H54 (cell line): ENCODE results near the gene MAST1.
"Not testable (repeated sequence)": the region's sequence is repeated elsewhere in the genome, so short reads cannot be mapped to it uniquely, and the experiment has no call there.

Experiments
- DNase-seq: peaks from one replicate; pipeline ENCODE4 v3.0.0; 2011; ENCODE audit warnings: low spot score, mixed read lengths; ENCODE audit not compliant: insufficient read length
- FAIRE-seq: peaks from 3 replicates; lab custom pipeline; 2011; peaks lifted over from hg19 to GRCh38; lab: Jason Lieb, UNC
- POLR2A ChIP-seq: IDR thresholded peaks from 2 replicates; pipeline ENCODE4 v1.6.1; 2011; ENCODE audit warnings: low read depth, mild to moderate bottlenecking, low read length

Gene MAST1

GRCh38 chr19:12884202-12884601, 45.9 kb downstream of the MAST1 start:
- FAIRE-seq (no peak), DNase-seq (no peak)
- no peak for TF ChIP-seq POLR2A

DNA sequence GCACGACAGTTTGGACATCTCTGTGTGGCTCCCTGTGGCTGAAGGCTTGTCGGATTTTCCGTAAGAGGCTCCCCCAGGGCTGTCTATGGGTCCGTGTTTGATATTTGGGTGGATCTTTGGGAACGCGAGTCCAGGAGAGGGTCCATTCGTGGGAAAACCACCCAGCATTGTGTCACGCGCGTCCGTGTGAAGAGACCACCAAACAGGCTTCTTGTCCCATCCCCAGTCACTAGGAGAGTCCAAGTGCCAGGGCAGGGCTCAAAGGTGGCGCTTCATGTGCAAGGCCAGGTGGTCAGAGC, 46.3 kb downstream of the MAST1 start:
- no peak for DNase-seq
- no peak for TF ChIP-seq POLR2A
- FAIRE-seq = no peak

- TF ChIP-seq POLR2A = no peak
- FAIRE-seq (no peak), DNase-seq (no peak)
These were observed 46.8 kb downstream of the MAST1 start for GRCh38 chr19:12884926-12885748.

DNA sequence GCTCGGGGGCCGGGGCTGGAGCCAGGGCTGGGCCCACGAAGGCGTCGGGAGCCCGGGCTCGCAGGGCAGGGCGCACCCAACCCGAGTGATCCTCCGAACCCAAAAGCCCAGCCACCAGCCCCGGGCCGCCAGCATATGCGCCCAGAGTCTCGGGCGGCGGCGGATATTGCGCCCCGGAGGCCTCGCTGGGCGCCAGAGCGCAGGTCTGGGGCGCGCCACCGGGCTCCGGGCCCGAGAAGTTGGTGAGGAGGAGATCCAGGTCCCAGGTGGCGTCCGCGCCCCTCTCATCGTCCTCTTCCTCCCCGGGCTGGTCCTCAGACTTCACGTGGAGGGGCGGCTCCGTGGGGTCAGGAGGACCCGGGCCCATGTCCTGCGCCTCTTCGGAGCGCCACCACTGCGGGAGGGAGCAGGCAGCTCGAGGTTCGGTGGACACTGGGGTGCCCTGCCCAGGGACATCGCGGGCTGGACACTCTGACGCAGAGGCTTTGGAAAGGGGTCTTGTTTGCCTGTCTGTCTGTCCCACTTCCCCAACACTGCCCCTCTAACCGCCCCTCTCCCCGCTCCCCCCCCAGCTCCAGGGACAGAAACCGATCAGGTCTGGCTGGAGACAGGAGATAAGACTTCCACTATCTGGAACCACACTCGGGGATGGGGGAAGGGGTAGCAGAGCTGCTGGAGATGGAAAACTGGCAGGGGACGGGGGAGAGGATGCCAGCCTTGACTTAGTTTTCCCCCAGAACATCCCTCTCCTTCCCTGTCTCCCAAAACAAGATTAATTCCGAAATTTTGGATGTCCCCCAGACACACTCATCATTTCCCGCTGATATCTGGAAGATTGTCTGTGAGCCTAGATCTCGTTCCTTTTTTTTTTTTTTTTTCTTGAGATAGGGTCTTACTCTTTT, 47.7 kb downstream of the MAST1 start:
- DNase-seq (no peak), FAIRE-seq (no peak)
- no peak for TF ChIP-seq POLR2A

DNA sequence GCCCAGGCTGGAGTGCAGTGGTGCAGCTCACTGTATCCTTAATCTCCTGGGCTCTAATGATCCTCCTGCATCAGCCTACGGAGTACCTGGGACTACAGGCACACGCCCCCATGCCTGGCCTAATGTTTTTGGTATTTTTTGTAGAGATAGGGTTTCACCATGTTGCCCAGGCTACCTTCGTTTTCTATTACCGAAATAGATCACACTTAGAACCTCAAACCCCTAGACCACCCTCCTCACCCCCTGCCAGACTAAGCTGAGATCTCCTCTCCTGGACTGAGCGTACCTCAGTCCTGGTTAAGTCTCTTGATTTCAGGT, 48.3 kb downstream of the MAST1 start:
- FAIRE-seq = no peak
- DNase-seq = no peak
- no peak for TF ChIP-seq POLR2A

- no peak for TF ChIP-seq POLR2A
- no peak for DNase-seq
- no peak for FAIRE-seq
These were observed 48.8 kb downstream of the MAST1 start, which contains the start of gene KLF1 for GRCh38 chr19:12886969-12887747. KLF1 (minus strand) TSS chr19:12887201; CDS start chr19:12887140, 61 bp downstream.

DNA sequence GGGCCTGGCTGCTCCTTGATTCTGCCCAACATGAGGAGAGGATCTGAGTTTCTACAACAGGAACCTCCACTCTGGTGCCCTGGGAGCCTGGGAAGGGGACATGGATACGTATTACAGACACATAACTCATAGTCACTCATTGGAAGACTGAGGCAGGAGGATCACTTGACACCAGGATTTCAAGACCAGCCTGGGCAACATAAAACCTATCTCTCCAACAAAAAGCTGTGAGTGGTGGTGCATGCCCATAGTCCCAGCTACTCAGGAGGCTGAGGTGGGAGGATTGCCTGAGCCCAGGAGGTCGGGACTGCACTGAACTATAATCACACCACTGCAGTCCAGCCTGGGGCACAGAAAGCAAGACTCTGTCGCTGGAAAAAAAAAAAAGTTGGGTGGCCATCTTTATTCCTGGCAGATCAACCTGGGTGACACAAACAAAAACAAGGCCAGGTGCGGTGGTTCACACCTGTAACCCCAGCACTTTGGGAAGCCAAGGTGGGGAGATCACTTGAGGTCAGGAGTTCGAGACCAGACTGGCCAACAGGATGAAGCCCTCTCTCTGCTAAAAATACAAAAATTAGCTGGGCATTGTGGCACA, 49.8 kb downstream of the MAST1 start:
- no peak for TF ChIP-seq POLR2A
- no peak for DNase-seq
- no peak for FAIRE-seq

DNA sequence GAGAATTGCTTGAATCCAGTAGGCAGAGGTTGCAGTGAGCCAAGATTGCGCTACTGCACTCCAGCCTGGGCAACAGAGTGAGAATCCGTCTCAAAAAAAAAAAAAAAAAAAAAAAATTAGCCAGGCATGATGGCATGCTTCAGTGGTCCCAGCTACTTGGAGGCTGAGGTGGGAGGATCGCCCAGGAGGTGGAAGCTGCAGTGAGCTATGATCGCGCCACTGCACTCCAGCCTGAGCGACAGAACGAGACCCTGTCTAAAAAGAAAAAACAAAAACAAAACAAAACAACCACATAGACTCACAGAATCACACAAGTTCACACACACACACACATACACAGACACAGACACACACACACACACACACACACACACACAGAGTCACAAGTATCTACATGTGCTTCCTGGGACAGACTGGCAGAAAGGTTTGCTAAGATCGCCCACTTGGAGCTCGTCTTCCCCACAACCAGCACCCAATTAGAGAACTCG, 52.0 kb downstream of the MAST1 start:
- FAIRE-seq, DNase-seq: not testable (repeated sequence)

GRCh38 chr19:12890787-12891552, 52.7 kb downstream of the MAST1 start, which contains the start of gene GCDH:
GCDH (plus strand) TSS chr19:12891160; CDS start chr19:12891305, 145 bp downstream.
- FAIRE-seq (peak; percentile 86), DNase-seq (peak; percentile 100)
- TF ChIP-seq POLR2A = peak; percentile 61; the same call in 1 of the 2 replicates

DNA sequence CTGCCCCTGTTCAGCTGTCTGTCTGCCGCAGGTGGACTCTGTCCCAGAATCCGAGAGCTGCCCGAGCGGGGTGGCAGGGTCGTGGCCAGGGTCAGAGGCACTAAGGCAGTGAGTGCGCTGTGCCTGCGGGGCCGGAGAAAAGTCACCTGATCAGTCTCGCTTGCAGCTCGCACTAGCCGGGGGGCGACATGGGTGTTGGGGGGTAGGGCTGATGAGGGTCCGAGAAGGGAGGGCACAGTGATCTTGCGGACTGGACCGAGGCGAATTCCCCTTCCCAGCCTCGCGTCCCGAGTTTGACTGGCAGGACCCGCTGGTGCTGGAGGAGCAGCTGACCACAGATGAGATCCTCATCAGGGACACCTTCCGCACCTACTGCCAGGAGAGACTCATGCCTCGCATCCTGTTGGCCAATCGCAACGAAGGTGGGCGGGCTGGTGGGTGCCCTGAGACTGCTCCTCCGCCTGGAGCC, 53.3 kb downstream of the MAST1 start:
- TF ChIP-seq POLR2A = no peak
- FAIRE-seq (no peak), DNase-seq (no peak)

DNA sequence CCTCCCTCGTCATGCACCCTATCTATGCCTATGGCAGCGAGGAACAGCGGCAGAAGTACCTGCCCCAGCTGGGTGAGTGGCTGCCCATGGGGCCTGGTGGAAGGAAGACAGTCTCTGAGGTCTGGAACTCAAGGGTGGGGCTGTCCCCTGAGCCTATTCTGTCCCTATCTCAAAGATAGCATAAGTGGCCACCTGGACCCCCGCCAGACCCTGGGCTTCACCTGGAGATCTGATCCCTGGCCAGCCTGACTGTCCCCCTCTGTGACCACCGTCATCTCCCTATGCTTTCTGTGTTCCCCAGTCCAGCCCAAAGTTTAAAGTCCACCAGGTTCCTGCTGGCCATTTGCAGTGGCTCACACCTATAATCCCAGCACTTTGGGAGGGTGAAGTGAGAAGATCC, 55.3 kb downstream of the MAST1 start:
- no peak for DNase-seq
- no peak for FAIRE-seq
- no peak for TF ChIP-seq POLR2A

DNA sequence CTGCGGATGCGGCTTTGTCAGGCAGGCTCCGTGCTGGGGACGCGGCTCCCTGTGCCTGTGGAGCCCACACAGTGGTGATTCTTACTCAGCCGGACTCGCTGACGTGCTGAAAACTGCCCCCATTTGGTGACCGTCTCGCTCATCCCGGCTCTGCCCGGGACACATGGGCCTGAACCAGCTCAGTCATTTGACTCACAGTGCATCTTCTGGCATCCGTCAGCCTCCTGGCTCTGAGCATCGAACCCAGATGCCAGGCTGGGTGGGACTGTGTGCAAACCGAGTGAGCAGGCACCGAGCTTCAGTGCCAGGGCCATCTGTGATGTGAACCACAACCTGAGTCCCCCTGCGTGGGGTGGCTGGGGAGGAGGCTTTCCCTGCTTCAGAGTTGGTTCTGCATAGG, 58.1 kb downstream of the MAST1 start:
- no peak for DNase-seq
- TF ChIP-seq POLR2A = no peak
- no peak for FAIRE-seq
